Measurements from ENCODE around the gene DRAM2. TPM values are rescaled to one million over a fixed set of nuclear protein-coding genes. Genes with fewer than 3 reads are reported as not detected.

The DRAM2 gene
- total and polyA plus RNA-seq, 2 donors (not counting 3 experiments of a cell fraction or from before 2014, with no cell fraction given), result 21.7 to 55.9 TPM

Small RNA genes within 50 kb of the gene (small RNA-seq; reads per million reads assigned to genes)
- gene AL355816.1 (ENCODE audit: insufficient read depth, insufficient read length, low read depth, low replicate concordance), result not detected

Other genes starting within 250 kb of the DRAM2 start
- 12.9 and 13.0 TPM in 2 replicates for gene LRIF1, start 176.2 kb downstream of the DRAM2 start, total RNA-seq
- 2.8 and 3.5 TPM in 2 replicates for gene LRIF1, start 176.2 kb downstream of the DRAM2 start, polyA plus RNA-seq
- 27.9 and 29.1 TPM in 2 replicates for gene CEPT1, start 130 bp upstream of the DRAM2 start, total RNA-seq
- gene CEPT1, start 130 bp upstream of the DRAM2 start, polyA plus RNA-seq, result 13.6 and 14.3 TPM in 2 replicates
- 0.42 and 1.00 TPM in 2 replicates for gene DENND2D, start 60.6 kb upstream of the DRAM2 start, total RNA-seq
- 0.30 and 0.41 TPM in 2 replicates for gene DENND2D, start 60.6 kb upstream of the DRAM2 start, polyA plus RNA-seq
- not detected in 2 replicates for gene CHI3L2, start 87.6 kb upstream of the DRAM2 start, total RNA-seq
- not detected in 2 replicates for gene CHI3L2, start 87.6 kb upstream of the DRAM2 start, polyA plus RNA-seq
- gene CHIA, start 150.8 kb upstream of the DRAM2 start, total RNA-seq, result not detected in 2 replicates
- gene CHIA, start 150.8 kb upstream of the DRAM2 start, polyA plus RNA-seq, result not detected in 2 replicates